HG03354 (cell line): ENCODE measurements around the gene GSTO1.
A peak's percentile ranks its signal among the peaks of the same experiment; 100 is the strongest.

ENCODE experiments used
- ATAC-seq: cut with Tn5 transposase; IDR thresholded peaks from one replicate; pipeline ENCODE4 v1.9.1; 2021; ENCODE audit warnings: mild to moderate bottlenecking; ENCODE audit not compliant: unreplicated experiment, poor library complexity, severe bottlenecking

GSTO1 gene

GRCh38 chr10:104299031-104299904 is 44.6 kb downstream of the GSTO1 start:
- no peak for ATAC-seq

- ATAC-seq: peak; percentile 9
Measured at GRCh38 chr10:104300002-104300735, 45.5 kb downstream of the GSTO1 start.

GRCh38 chr10:104300736-104301292 is 46.1 kb downstream of the GSTO1 start:
- ATAC-seq: peak; percentile 68

GRCh38 chr10:104301907-104302690 is 47.4 kb downstream of the GSTO1 start:
- ATAC-seq: no peak

- ATAC-seq: no peak
Measured at GRCh38 chr10:104303594-104304355, 49.1 kb downstream of the GSTO1 start.

- no peak for ATAC-seq
Measured at GRCh38 chr10:104304356-104304745, 49.7 kb downstream of the GSTO1 start.

GRCh38 chr10:104304927-104305326 is 50.2 kb downstream of the GSTO1 start:
- no peak for ATAC-seq

GRCh38 chr10:104306897-104307296 is 52.2 kb downstream of the GSTO1 start:
- no peak for ATAC-seq

GRCh38 chr10:104307576-104308438 is 53.1 kb downstream of the GSTO1 start:
- ATAC-seq: no peak

GRCh38 chr10:104308439-104308903 is 53.8 kb downstream of the GSTO1 start:
- ATAC-seq: peak; percentile 84

GRCh38 chr10:104309980-104310978 is 55.6 kb downstream of the GSTO1 start:
- no peak for ATAC-seq

- ATAC-seq: no peak
Measured at GRCh38 chr10:104311184-104311720, 56.6 kb downstream of the GSTO1 start.

- no peak for ATAC-seq
Measured at GRCh38 chr10:104314591-104315485, 60.1 kb downstream of the GSTO1 start.

- no peak for ATAC-seq
Measured at GRCh38 chr10:104315486-104315921, 60.8 kb downstream of the GSTO1 start.

- no peak for ATAC-seq
Measured at GRCh38 chr10:104316321-104317099, 61.8 kb downstream of the GSTO1 start.
